Measurements from ENCODE around the gene SFT2D1.

The SFT2D1 gene

DNA sequence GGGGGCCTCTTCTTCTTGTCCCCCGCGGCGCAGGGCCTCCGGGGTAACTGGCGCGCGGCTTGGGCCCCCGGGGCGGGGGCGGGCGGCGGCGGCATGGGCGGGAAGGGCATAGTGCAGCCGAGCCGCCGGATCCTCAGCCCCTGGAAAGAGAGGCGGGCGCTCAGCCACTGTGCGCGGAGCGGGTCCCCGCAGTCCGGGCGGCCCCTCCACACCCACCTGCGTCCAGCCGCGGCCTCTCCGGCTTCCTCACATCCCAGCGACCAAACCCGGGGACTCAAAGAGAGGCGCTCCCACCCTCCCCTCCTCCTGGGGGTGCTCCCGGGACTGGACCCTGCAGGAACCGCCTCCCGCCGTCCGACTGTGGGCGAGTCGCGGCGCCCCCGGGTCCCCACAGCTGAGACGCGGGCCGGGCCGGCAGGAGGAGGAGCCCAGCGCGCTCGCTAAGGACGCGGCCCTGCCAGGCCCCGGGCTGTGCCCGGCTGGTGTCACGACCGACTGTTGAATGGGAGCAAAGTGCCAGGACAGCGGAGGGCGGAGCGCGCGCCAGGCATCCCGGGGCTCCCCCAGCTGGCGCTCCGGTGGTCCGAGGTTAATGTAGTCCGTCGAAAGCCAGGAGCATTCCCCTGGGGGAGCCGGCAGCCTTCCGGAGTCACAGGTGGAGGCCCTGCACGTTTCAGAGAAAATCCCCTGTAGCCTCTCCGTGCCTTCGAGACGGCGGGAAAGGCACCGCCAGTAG, 34.1 kb downstream of the SFT2D1 start, which contains the start of gene PRR18:
Gene PRR18 (minus strand): TSS at position 360 of the 736 bp plus-strand sequence. CDS start 250 bp downstream, at position 110.
- in situ Hi-C loops (cut with MboI; ENCODE audit: low sequenced_read_pairs) = no loop called here

DNA sequence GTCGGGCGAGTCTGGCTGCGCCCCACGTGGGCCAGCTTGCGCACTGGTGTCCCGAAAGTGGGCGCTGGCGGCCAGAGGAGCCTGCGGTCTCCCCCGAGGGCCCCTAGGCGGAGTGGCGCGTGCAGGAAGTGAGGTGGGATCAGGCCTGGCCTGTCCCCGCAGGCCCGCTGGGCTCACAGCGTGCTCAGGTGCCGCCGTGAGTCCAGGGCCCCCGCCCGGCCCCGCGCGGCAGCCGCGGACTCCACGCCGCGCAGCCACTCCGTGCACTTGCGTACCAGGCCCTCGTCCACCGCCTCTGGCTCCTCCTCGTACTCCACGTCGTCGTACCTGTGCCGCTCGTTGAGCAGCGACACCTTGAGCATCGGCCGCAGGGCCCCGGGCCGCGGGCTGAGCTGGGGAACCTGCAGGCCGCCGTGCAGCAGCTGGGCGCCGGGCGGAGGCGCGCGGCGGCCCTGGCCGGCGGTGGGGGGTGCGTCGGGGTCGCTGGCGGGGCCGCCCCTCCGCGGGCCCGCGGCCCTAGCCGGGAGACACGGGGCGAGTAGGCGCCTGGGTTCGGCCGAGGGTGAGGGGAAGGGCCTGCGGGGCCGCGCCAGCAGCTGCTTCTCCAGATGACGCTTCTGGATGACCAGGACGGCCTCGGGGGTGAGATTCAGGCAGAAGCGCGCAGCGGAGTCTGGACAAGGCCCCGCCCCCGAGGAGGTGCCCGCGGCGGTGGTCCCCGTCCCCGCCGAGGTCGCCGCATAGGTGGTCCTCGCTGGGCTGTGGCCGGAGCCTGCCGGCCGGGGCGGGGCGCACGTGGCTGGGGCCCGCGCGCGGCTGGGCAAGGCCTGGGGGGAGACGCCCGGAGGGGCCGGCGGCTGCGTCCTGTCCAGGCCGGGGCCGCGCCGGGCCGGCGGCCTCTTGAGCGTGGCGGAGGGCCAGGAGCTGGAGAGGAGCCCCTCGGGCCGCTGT, 35.0 kb downstream of the SFT2D1 start:
- in situ Hi-C loops (cut with MboI; ENCODE audit: low sequenced_read_pairs) = no loop called here

DNA sequence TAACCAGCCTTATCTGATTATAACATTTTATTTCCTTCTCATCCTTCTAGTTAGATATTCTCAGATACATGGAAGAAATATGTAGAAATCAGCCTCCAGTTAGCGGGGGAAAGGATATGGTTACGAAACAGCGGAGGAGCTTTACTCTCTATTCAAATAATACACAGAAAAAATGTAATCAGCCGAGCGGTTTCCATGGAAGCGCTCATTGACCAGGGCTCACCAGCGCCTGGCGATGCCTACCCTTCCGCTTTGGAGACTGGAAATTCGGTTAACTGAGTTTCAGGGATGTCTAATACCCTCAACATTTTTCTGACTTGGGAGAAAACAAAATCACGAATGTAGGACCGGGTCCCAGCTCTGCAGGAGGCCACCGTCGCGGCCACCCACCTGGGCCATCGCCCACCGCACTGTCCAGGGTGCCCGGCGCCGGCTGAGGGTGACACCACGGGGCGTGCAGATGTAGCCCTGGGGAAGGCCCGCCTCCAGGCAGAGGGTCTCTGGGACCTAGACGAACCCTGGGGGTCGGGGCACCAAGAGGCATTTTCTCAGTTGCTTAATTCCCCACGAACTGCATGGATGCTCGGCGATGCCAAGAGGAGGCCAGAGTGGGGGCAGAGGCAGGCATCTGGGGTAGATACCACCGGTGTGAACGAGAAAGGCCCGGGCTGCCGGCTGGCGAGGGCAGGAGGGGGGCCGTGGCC, 35.8 kb downstream of the SFT2D1 start:
- in situ Hi-C loops (cut with MboI; ENCODE audit: low sequenced_read_pairs) = no loop called here

GRCh38 chr6:166305562-166306117, 36.7 kb downstream of the SFT2D1 start:
- in situ Hi-C loops (cut with MboI; ENCODE audit: low sequenced_read_pairs) = no loop called here

DNA sequence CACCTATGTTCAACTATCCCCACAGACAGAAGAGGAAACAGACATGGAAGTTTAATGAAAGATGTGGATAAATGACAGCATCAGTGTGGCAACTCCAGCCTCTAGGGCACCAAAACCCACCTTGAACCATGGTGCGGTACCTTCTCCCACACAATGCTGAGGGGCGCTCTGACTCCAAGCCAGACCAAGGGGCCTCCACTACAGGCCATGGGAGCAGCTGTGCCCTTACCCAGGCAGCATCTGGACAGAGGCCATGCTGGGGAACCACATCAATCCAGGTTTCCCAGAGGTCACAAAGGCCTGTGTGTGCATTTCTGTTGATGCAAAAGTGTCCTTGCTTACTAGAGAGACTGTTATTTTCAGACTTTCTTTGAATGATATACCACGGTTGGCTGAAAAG, 38.2 kb downstream of the SFT2D1 start:
- in situ Hi-C loops (cut with MboI; ENCODE audit: low sequenced_read_pairs) = no loop called here

GRCh38 chr6:166301611-166302529, 40.5 kb downstream of the SFT2D1 start:
- in situ Hi-C loops (cut with MboI; ENCODE audit: low sequenced_read_pairs) = no loop called here

GRCh38 chr6:166300357-166300987, 41.9 kb downstream of the SFT2D1 start:
- in situ Hi-C loops (cut with MboI; ENCODE audit: low sequenced_read_pairs) = no loop called here

DNA sequence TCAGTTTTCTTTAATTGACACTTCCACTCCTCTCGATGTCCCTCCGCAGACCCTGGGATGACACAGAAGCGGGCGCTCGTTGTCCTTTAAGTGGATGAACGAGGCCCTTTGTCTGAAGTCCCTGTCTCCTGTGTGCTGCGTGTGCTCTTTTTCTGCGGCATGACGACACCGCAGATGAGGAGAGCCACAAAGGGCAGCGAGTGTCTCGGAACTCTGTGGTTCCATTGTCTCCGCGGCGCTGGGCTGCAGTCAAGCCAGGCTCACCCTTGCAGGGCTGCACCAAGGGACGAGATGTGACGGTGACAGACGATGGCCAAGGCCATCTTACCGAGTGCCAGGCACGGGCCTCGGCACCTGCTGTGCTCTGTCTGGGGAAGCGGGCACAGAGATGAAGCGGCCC, 44.7 kb downstream of the SFT2D1 start:
- in situ Hi-C loops (cut with MboI; ENCODE audit: low sequenced_read_pairs) = no loop called here

GRCh38 chr6:166296035-166296883, 46.1 kb downstream of the SFT2D1 start:
- in situ Hi-C loops (cut with MboI; ENCODE audit: low sequenced_read_pairs) = no loop called here

DNA sequence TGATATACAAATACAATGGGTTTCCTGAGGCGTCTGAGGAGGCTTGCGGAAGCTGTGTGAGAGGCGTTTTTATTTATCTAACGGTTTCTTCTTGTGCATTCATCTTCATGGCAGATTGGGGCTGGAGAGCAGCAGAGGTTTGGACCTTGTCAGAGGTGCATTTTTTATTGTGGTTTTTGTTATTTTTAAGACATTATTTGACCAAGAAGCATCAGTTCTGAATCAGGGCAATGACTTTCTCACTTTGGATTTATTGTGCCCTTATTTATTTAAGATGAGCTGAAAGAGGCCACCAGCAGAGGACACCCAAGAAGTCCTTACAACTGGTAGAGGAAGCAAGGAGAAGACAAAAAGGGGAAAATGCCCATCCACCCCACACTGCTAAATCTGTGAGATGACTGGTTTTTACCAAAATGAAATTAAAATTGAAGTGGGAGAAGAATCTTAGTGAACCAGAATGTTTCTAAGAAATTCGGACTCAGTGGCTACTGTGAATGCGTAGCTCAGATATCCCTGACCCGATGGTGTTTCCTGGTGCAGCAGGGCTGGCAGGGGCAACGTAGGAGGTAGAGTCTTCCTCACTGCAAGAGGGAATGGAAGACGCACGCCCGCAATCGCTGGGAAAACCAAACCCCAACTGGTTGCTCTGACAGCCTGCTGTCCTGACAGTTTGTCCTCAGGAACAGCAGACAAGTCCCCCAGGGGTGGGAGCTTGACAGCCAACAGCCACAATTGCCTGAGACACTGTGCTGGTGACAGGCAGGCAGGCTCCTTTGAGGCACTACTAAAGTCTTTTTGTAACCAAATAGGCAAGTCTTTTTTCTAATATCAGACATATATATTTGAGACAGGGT, 48.4 kb downstream of the SFT2D1 start:
- in situ Hi-C loops (cut with MboI; ENCODE audit: low sequenced_read_pairs) = no loop called here

DNA sequence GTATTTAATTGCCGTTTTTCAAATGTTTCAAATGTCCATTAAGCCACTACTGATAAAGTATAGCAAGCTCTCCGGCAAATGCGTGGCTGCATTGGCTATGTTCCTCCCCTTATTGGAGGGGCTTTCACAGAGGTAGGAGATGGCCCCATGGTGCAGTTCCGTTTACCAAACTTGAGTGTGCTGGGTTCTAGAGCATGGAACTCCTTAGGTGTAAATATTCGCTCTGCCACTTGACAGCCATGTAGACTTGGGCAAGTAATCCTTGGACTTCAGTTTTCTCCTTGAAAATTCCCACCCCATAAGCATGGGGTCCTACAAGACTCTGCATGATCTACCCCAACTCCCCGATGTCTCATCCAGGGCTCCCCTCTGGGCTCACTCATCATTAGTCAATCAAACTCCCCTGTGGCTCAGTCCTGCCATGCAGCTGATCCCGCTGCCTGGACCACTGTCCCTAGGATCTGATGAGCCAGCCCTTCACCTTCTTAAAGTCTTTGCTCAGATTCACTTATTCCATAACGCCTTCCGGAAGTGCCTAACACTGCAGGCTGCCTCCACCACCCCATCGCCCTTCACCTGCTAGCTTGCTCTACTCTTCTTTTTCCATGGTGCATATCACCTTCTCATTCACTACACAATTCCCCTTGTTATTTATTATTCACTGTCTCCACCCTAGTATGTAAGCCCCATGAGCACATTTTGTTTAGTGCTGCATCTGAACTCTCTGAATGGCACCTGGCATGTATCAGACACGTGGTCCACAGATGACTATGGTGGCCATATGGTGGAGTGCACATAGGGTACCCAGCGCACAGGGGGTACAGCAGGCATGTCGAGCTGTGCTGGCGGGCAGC, 52.9 kb downstream of the SFT2D1 start:
- in situ Hi-C loops (cut with MboI; ENCODE audit: low sequenced_read_pairs) = no loop called here

GRCh38 chr6:166286839-166287271, 55.5 kb downstream of the SFT2D1 start:
- in situ Hi-C loops (cut with MboI; ENCODE audit: low sequenced_read_pairs) = no loop called here

- in situ Hi-C loops (cut with MboI; ENCODE audit: low sequenced_read_pairs) = no loop called here
Measured at GRCh38 chr6:166285233-166285632, 57.1 kb downstream of the SFT2D1 start.

GRCh38 chr6:166284640-166285039, 57.7 kb downstream of the SFT2D1 start:
- in situ Hi-C loops (cut with MboI; ENCODE audit: low sequenced_read_pairs) = no loop called here

- in situ Hi-C loops (cut with MboI; ENCODE audit: low sequenced_read_pairs) = no loop called here
Measured at GRCh38 chr6:166282394-166283032, 59.8 kb downstream of the SFT2D1 start.

DNA sequence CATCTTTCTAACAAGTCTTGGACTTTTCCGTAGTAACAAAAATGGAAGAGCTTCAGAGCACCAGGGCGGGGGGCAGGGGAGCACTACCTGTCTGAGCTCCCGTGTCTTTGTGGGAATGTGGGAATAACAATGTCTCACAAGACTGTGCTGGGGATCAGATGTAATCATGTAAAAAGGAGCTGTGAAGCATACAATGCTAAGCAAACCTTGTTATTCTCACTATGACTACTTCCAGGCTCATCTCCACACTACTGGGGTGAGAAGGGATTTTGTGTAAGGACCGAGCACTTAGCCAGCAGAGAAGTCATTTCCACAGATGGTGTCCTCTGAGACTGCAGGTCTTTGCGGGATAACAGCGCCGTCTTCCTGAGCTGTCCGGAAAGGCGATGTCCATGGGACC, 61.2 kb downstream of the SFT2D1 start:
- in situ Hi-C loops (cut with MboI; ENCODE audit: low sequenced_read_pairs) = no loop called here
